GM23338 (cell line): ENCODE measurements around the gene CGNL1. TPM values are rescaled to one million over a fixed set of nuclear protein-coding genes. Genes with fewer than 3 reads are reported as not detected.

ENCODE experiments used
- ATAC-seq: fragments of 200-7000 bp; cut with Tn5 transposase; 3 replicates; pipeline ENCODE4 v1.9.1; 2020
- DNase-seq: peaks from one replicate; pipeline ENCODE4 v3.0.0-alpha.2; 2015; ENCODE audit warnings: low spot score
- H2AFZ ChIP-seq: fragments of 200-600 bp; sonication (generic); 2 replicates; pipeline ENCODE4 v1.8.0; 2016; ENCODE audit warnings: antibody characterized with exemption, mild to moderate bottlenecking, moderate library complexity
- H3F3A ChIP-seq: fragments of 200-600 bp; sonication (generic); replicated peaks from 2 replicates; pipeline ENCODE4 v1.8.0; 2017; ENCODE audit warnings: antibody characterized with exemption, mixed run types, low read depth
- H3K27ac ChIP-seq: fragments of 200-600 bp; sonication (generic); 2 replicates; pipeline ENCODE4 v1.6.1; 2016; ENCODE audit warnings: low read depth
- H3K27me3 ChIP-seq: fragments of 200-600 bp; sonication (generic); 2 replicates; pipeline ENCODE4 v1.8.0; 2016; ENCODE audit warnings: mild to moderate bottlenecking, mixed run types, moderate library complexity; ENCODE audit not compliant: insufficient read depth
- H3K36me3 ChIP-seq: fragments of 200-600 bp; sonication (generic); 2 replicates; pipeline ENCODE4 v1.8.0; 2016; ENCODE audit warnings: mild to moderate bottlenecking; ENCODE audit not compliant: insufficient read depth
- H3K4me1 ChIP-seq: fragments of 200-600 bp; sonication (generic); 2 replicates; pipeline ENCODE4 v1.8.0; 2016; ENCODE audit warnings: mild to moderate bottlenecking, moderate library complexity; ENCODE audit not compliant: insufficient read depth
- H3K4me2 ChIP-seq: fragments of 200-600 bp; sonication (generic); 2 replicates; pipeline ENCODE4 v1.7.1; 2017; ENCODE audit warnings: mixed run types
- H3K4me3 ChIP-seq: fragments of 200-600 bp; sonication (generic); 2 replicates; pipeline ENCODE4 v1.6.1; 2016; ENCODE audit warnings: mixed run types
- H3K79me2 ChIP-seq: fragments of 200-600 bp; sonication (generic); replicated peaks from 2 replicates; pipeline ENCODE4 v1.8.0; 2017; ENCODE audit warnings: mild to moderate bottlenecking; ENCODE audit not compliant: insufficient read depth
- H3K9me2 ChIP-seq: fragments of 200-600 bp; sonication (generic); 2 replicates; pipeline ENCODE4 v1.8.0; 2017; ENCODE audit not compliant: insufficient read depth
- H4K20me1 ChIP-seq: fragments of 200-600 bp; sonication (generic); replicated peaks from 2 replicates; pipeline ENCODE4 v1.8.0; 2017; ENCODE audit warnings: mild to moderate bottlenecking; ENCODE audit not compliant: insufficient read depth
- H3K27ac Mint-ChIP-seq: 2 replicates; pipeline ENCODE4 v1.8.0; 2020; ENCODE audit warnings: inconsistent platforms, mild to moderate bottlenecking, moderate library complexity, mixed read lengths
- H3K27me3 Mint-ChIP-seq: 3 replicates; pipeline ENCODE4 v1.8.0; 2022; ENCODE audit warnings: low read depth, mild to moderate bottlenecking, moderate library complexity, mixed read lengths, inconsistent platforms; ENCODE audit not compliant: insufficient read depth, poor library complexity
- H3K36me3 Mint-ChIP-seq: 3 replicates; pipeline ENCODE4 v1.8.0; 2021; ENCODE audit warnings: low read depth, mild to moderate bottlenecking, inconsistent platforms, moderate library complexity, mixed read lengths
- H3K4me1 Mint-ChIP-seq: 3 replicates; pipeline ENCODE4 v1.8.0; 2020; ENCODE audit warnings: mild to moderate bottlenecking, inconsistent platforms, mixed read lengths
- H3K4me3 Mint-ChIP-seq: 3 replicates; pipeline ENCODE4 v1.8.0; 2021; ENCODE audit warnings: moderate library complexity, mild to moderate bottlenecking, inconsistent platforms, mixed read lengths
- H3K9me3 Mint-ChIP-seq: 3 replicates; pipeline ENCODE4 v1.8.0; 2020; ENCODE audit warnings: moderate library complexity, mild to moderate bottlenecking, inconsistent platforms, mixed read lengths
- CREB1 ChIP-seq: fragments of 250-450 bp; sonication (Bioruptor Pico); IDR thresholded peaks from 2 replicates; pipeline ENCODE4 v1.5.0; 2020; ENCODE audit warnings: low read depth, mild to moderate bottlenecking, moderate library complexity
- CTCF ChIP-seq, 2 experiments: fragments of 200-600 bp in 1 of 2; sonication (generic) in 1 of 2; conservative IDR thresholded peaks; 2 replicates each; pipeline versions ENCODE4 v1.5.1 to v1.6.1; 2016 to 2017; ENCODE audit warnings: antibody characterized with exemption in 2 of 2, low read depth in 2 of 2, mild to moderate bottlenecking in 2 of 2, moderate library complexity in 1 of 2
- ETS1 ChIP-seq: IDR thresholded peaks from 2 replicates; pipeline ENCODE4 v1.6.1; 2016; ENCODE audit warnings: antibody characterized with exemption
- EZH2phosphoT487 ChIP-seq: fragments of 200-600 bp; sonication (generic); IDR thresholded peaks from one replicate; pipeline ENCODE4 v1.8.1; 2018; ENCODE audit warnings: antibody characterized with exemption; ENCODE audit not compliant: unreplicated experiment
- JUNB ChIP-seq: IDR thresholded peaks from one replicate; pipeline ENCODE4 v1.6.1; 2016; ENCODE audit warnings: antibody characterized with exemption; ENCODE audit not compliant: unreplicated experiment
- NANOG ChIP-seq: IDR thresholded peaks from 2 replicates; pipeline ENCODE4 v1.6.1; 2016; ENCODE audit warnings: antibody characterized with exemption, borderline replicate concordance
- POLR2AphosphoS5 ChIP-seq: IDR thresholded peaks from 2 replicates; pipeline ENCODE4 v1.6.1; 2016; ENCODE audit warnings: antibody characterized with exemption, low read depth
- REST ChIP-seq: IDR thresholded peaks from one replicate; pipeline ENCODE4 v1.6.1; 2018; ENCODE audit warnings: antibody characterized with exemption; ENCODE audit not compliant: unreplicated experiment
- STAT1 ChIP-seq: IDR thresholded peaks from one replicate; pipeline ENCODE4 v1.6.1; 2016; ENCODE audit warnings: antibody characterized with exemption; ENCODE audit not compliant: unreplicated experiment
- ZNF114 ChIP-seq: fragments of 250-450 bp; sonication (Bioruptor Pico); IDR thresholded peaks from 2 replicates; pipeline ENCODE4 v1.5.0; 2020; ENCODE audit warnings: mild to moderate bottlenecking, moderate library complexity
- ZNF331 ChIP-seq: fragments of 250-450 bp; sonication (Bioruptor Pico); IDR thresholded peaks from 2 replicates; pipeline ENCODE4 v1.5.0; 2020; ENCODE audit warnings: low read depth, mild to moderate bottlenecking, moderate library complexity
- ZNF462 ChIP-seq: fragments of 250-450 bp; sonication (Bioruptor Pico); IDR thresholded peaks from 2 replicates; pipeline ENCODE4 v1.5.0; 2020; ENCODE audit warnings: mild to moderate bottlenecking, moderate library complexity
- polyA plus RNA-seq: library from polyadenylated mRNA; unstranded; fragments of >200 nt; fragmentation: Nextera tagmentation; extraction: Ambion mirVana; gene quantifications from 2 replicates; pipeline ENCODE4 v1.2.1, GENCODE V29; 2016
- total RNA-seq: library from RNA; depleted of rRNA; stranded (reverse); fragments of >200 nt; shearing (Covaris generic); gene quantifications from 2 replicates; pipeline ENCODE4 v1.2.3, GENCODE V29; 2014

Gene CGNL1
- total and polyA plus RNA-seq, 2 experiments from 2014 or later: 20.0 to 57.8 TPM

GRCh38 chr15:57415602-57416001 is 39.3 kb downstream of the CGNL1 start (continued):
- no peak for TF ChIP-seq EZH2phosphoT487
- TF ChIP-seq REST: no peak
- TF ChIP-seq ETS1: no peak
- no peak for TF ChIP-seq STAT1
- no peak for TF ChIP-seq NANOG
- TF ChIP-seq JUNB: no peak

- Mint-ChIP-seq H3K36me3 (peaks cover 13% of the 10 kb centered on the region), H3K4me3 (no peak overlapping the region), H3K27ac (no peak overlapping the region), H3K4me1 (peaks cover 34% of the 10 kb centered on the region), H3K9me3 (no peaks in the 10 kb centered on the region), H3K27me3 (peaks cover 6% of the 10 kb centered on the region)
- H3K27ac ChIP-seq: no peak overlapping the region
- no peaks in the 10 kb centered on the region for H3K27me3 ChIP-seq
- H3K4me1 ChIP-seq: peaks cover 14% of the 10 kb centered on the region
- H2AFZ ChIP-seq: no peak overlapping the region
- no peak overlapping the region for H3K4me2 ChIP-seq
- peaks cover 90% of the 10 kb centered on the region for H3K79me2 ChIP-seq
- DNase-seq (no peak), ATAC-seq (no peak)
- H3K4me3 ChIP-seq: no peak overlapping the region
- peaks cover 9% of the 10 kb centered on the region for H4K20me1 ChIP-seq
- 0 out of 2 replicates have a peak, but pooled peaks cover 2% of the 10 kb centered on the region for H3F3A ChIP-seq
- peaks cover 2% of the 10 kb centered on the region; the same call in 1 of the 2 replicates for H3K9me2 ChIP-seq
- H3K36me3 ChIP-seq: no peaks in the 10 kb centered on the region
- TF ChIP-seq CREB1 (CRISPR knock-in tag) (no peak), JUNB (no peak), ETS1 (no peak), EZH2phosphoT487 (no peak), CTCF (conservative IDR thresholded peaks at IDR 0.05; ENCODE audit: low read depth in 2 of 2) (no peak), ZNF331 (CRISPR knock-in tag) (no peak), POLR2AphosphoS5 (no peak), ZNF114 (CRISPR knock-in tag) (no peak), ZNF462 (CRISPR knock-in tag) (no peak)
Measured at GRCh38 chr15:57418635-57419034, 42.3 kb downstream of the CGNL1 start.
